ENCODE measurements around the gene LGALS9.

Gene LGALS9

DNA sequence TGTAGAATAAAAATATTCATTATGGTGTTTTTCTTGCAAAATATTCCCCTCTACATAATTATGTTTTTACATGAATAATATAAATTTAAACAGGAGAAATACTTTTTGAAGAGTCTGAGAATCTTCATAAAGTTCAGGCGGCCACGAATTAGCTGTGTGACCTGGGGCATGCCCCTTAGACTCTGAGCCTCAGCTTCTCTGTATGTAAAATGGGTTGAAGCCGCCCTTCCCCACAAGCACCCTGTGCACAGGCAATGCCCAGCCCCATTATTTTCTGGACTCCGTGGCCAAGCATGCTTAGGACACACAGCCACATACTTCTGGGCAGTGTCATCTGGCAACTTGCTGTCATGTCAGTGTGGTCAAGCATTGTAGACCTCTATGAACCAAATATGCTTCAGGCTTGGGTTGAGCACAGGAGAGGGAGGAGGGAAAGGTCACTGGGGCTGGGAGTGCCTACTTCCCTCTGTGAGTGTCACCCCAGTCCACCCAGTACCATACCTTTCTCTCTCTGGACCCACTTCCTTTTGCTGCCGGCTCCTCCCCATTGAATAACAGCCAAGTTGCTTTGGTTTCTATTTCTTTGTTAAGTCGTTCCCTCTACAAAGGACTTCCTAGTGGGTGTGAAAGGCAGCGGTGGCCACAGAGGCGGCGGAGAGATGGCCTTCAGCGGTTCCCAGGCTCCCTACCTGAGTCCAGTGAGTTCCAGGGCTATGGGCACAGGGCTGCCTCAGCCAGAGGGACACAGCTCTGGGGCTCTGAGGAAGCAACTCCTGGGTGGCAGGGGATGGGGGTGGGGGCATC, at the start of gene LGALS9:
Gene LGALS9 (plus strand): TSS at position 582 of the 804 bp plus-strand sequence. CDS start 78 bp downstream, at position 660.
- no peak for DNase-seq (ENCODE audit: low read depth in 4 of 4, low spot score in 1 of 4)

DNA sequence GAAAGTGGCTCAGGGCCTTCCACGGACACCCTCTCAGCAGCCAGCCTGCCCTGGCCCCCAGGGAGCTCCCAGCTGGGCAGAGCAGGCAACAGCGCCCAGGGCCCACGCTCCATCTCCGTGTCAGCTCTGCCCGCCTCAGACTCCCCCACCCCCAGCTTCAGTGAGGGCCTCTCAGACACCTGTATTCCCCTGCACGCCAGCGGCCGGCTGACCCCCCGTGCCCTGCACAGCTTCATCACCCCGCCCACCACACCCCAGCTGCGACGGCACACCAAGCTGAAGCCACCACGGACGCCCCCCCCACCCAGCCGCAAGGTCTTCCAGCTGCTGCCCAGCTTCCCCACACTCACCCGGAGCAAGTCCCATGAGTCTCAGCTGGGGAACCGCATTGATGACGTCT, 48.3 kb upstream of the LGALS9 start:
- DNase-seq (ENCODE audit: low read depth in 4 of 4, low spot score in 1 of 4): no peak

DNA sequence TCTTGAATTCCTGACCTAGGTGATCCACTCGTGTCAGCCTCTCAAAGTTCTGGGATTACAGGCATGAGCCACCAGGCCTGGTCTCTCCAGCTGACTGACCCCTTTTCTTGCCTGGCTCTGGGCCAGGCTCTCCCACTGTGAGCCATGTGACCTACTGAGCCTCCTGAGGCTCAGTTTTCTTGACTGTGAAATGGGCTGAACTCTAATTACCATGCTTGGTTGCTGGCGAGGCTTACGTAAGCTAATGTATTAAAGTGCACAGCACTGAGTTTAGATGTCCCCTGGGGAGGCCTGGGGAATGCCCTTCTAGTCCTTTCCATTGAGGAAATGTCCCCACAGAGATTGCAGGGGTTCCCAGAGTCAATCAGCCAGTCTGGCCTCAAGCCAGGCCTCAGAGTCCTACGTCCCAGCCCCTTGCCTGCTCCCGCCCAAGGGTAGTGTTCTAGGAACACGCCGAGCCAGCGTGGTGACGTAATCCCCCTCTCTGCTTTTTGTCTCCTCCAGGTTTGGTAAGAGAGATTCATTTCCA, 45.8 kb upstream of the LGALS9 start:
- DNase-seq (ENCODE audit: low read depth in 4 of 4, low spot score in 1 of 4): no peak

DNA sequence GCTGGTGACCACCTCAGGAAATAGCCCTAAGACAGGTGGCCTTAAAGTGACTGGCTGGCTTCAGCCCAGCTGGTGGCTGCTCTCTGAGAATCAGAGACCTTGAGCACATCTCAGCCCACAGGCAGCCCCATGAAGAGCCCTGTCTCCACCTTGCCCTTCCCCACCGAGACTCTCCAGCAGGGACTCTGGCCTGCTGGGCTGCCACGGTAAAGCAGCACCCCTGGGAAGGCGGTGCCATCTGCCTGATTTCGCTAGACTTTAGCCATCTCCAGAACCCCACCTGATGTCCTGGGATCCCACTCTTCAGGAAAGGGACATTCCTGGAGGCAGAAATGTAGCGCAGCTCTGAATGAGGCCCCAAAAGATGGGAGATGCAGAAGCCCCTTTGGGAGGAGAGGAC, 45.2 kb upstream of the LGALS9 start:
- no peak for DNase-seq (ENCODE audit: low read depth in 4 of 4, low spot score in 1 of 4)

DNA sequence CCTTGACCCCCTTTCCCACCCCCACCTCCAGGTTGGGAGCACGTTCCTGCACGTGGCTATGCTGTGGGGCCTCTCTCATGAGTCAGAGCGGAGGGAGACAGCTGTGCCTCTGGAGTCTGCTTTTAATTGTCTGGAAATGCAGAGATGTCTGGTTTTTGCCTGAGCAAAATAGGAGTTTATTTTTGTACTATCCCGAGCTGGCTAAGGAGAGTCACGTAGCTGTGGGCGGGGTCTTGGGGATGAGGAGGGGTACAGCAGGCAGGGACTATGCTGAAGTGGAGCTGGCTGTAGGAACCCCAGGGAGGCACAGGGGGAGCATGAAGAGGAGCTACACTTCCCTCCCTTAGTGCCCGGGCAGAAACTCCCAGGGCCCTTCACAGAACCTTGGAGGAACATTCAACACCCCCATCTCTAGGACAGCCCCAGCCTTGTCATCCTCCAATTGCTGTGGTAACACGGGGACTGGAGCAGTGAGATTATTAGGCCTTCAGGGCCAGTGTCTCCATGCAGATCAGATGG, 44.7 kb upstream of the LGALS9 start:
- no peak for DNase-seq (ENCODE audit: low read depth in 4 of 4, low spot score in 1 of 4)

DNA sequence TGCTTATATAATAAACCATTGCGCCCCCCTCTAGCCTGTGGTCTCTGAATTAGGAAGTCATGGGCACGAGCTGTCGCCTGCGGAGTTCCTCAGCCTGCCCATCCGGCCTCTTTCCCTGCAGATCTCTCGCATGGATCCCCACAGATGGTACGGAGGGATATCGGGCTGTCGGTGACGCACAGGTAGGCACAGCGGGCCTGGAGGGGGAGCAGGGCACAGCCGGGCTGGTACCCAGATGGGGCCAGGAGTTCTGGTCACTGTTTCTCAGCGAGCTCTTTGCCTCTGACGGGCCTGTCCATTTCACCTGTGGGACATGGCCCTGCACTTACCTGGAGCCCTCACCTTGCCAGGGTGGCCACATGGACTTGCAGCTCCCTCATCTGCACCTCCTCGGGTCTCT, 42.6 kb upstream of the LGALS9 start:
- DNase-seq (ENCODE audit: low read depth in 4 of 4, low spot score in 1 of 4): no peak

DNA sequence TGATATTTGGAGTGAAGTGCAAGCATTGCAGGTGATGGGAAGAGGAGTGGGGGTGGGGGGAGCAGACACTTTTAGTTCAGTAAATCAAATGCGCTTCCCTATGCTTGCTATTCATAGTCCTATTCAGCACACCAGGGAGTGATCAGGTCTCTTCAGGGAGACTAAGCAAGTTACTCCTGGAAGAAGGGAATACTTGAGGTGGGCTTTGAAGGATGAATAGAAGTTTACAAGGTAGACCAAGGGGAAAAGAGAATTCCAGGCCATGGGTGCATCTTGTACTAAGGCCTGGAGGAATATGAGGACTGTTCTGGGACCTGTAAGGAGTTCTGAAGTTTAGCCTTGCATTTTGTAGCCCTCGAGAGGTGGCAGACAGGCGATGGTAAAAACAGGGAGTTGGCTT, 40.1 kb upstream of the LGALS9 start:
- DNase-seq (ENCODE audit: low read depth in 4 of 4, low spot score in 1 of 4): no peak

DNA sequence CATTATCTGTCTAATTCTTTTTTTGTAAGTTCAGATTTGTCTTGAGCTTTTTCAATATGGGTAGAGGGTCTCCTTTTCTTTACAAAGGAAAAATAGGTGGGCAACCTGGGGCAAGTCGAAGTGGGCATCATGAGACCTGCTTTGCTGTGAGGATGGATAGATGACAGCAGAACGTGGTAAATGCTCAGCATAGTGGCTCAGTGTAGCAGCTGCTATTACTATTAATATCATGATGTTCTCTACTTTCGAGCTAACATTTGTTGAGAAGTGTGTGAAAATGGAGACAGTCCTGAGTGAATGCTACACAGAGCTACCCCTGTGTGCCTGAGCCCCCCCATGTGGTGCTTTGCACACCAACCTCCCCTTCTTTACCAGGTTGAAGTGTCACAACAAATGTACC, 39.0 kb upstream of the LGALS9 start:
- DNase-seq (ENCODE audit: low read depth in 4 of 4, low spot score in 1 of 4): no peak

DNA sequence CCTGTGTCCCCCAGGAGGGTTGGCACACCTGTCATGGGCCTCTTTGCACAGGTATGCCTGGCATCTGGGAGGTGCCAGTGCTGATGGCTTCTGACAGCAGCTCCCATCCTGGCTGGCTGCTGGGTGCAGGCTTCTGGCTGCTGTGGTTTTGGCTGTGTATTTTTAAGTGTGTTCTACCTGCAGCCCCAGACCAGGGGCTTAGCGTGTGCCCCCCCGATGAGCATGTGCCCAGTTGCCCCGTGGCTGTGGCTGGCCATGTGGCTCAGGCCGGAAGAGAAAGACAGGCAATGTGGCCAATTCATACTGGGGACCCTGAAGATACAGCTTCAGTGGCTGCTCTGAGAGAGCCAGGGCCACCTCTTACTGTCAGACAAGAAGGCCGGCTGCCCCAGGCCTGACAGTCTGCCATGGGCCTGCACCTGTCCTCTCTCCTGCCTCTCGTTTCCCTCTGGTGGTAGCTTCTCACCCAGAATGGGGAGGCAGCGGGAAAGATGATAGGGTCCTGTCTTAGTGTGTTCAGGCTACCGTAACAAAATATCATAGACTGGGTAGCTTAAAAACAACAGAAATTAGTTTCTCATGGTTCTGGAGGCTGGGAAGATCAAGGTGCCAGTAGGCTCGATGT, 37.6 kb upstream of the LGALS9 start:
- no peak for DNase-seq (ENCODE audit: low read depth in 4 of 4, low spot score in 1 of 4)

DNA sequence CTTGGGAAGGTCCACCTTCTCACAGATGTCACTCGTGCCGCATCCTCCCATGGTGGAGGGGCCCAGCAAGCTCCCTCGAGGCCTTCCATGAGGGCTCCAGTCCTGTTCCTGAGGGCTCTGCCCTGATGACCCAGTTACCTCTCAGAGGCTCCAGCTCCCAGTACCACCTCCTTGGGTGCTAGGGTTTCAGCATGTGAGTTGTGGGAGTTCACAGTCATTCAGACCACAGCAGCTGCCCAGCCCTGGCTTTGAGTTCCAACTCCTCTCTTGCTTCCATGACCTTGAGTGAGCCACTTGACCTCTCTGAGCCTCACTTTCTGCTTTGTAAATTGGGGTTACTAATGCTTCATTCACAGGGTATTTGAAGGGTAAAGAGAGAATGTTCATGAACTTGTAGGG, 37.1 kb upstream of the LGALS9 start:
- DNase-seq (ENCODE audit: low read depth in 4 of 4, low spot score in 1 of 4): no peak

DNA sequence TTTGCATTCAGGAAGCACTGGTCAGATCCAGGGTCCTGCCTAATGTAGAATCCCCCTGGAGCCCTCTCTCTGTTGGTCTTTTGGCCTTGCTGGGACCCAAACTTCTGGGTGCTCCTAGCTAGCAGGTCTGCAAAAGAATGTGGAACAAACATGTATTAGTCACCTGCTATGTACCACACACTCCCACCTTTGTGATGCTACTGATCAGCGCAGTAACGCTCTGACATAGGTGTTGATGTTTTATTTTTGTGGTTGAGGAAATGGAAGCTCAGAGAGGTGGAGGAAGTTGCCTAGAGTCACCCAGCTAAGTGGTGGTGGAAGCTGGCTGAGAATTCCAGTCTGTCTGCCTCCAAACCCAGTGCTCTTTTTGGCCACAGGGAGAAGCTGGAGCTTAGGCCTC, 35.8 kb upstream of the LGALS9 start:
- no peak for DNase-seq (ENCODE audit: low read depth in 4 of 4, low spot score in 1 of 4)

DNA sequence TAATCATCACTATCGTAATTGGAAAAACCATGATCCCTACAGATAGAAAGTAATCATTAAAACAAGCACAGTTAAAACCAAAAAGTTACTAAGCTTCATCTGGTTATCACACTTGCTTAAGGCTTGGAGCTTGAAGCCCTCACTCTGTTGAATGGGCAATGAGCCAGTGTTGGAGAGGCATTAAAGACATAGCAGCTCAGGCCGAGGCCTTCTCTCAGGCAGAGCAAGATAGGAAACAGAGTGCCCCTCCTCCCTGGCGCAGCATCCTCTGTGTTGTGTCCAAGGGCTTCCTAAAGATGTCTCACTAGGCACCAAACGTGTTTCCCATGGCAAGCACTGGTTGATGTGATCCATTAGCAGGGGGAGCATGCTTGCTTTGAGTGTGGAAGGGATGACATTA, 34.9 kb upstream of the LGALS9 start:
- no peak for DNase-seq (ENCODE audit: low read depth in 4 of 4, low spot score in 1 of 4)

DNA sequence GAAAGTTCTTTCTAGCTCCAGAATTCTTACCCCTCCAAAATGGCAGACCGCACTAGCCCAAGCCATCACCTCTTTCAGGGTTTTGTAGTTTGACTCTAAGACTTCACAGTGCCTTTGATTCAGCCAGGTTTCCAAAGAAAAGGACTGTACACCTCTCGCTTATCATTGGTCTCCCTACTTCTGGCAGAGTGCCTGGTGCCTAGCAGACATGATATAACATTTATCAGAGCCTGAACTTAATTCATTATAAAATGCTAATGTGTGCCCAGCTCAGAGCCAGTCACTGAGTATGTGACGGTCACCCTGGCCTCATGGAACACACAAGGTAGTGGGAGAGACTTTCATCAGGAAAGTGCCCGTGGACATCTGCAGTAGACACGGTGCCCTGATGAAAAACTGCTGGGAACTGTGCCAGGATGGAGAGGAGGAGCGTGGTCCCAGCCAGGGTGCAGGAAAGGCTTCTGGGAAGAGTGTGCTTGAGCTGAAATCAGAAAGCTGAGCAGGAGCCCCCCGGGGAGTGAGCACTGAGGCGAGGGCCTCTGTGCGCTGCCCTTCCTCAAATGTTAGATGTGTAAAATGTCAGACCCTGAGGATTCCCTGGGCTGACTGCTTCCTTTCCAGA, 34.3 kb upstream of the LGALS9 start:
- DNase-seq (ENCODE audit: low read depth in 4 of 4, low spot score in 1 of 4): no peak

DNA sequence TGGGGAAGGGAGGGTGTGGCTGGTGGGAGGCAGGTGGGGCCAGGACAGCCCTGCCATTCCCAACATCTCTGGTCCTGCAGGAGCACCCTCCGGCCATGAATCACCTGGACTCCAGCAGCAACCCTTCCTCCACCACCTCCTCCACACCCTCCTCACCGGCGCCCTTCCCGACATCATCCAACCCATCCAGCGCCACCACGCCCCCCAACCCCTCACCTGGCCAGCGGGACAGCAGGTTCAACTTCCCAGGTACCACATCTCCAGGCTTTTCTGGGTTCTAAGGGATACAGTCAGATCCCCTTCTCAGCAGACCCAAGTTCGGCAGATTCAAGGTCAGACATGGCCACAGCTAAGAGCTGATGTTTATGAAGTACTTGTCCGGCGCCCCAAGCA, 33.8 kb upstream of the LGALS9 start:
- DNase-seq (ENCODE audit: low read depth in 4 of 4, low spot score in 1 of 4): no peak

DNA sequence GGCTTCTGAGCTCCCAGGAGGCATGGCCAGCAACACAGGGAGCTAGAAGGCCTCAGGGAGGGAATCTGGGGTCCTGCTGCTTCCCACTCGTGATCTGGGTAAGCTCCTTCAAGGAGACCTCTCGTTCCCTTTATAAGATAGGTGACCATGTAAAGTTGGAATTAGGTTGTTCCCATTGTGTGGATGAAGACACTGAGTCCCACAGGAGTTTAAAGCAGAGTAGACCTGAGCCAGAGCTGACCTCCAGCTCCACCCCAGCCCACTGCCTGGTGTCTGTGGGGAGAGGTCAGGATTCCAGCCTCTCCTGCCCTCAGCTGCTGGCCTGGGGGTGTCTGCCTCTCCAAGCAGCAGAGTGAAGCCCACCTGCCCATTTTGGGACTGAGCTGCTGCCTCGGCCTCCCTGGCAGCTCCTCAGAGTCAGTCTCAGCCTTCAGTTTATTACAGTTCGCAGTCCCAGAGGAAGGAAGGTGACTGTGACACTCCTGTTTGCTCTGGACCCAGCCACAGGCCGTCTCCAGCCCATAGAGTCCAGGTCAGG, 33.1 kb upstream of the LGALS9 start:
- DNase-seq (ENCODE audit: low read depth in 4 of 4, low spot score in 1 of 4): no peak

DNA sequence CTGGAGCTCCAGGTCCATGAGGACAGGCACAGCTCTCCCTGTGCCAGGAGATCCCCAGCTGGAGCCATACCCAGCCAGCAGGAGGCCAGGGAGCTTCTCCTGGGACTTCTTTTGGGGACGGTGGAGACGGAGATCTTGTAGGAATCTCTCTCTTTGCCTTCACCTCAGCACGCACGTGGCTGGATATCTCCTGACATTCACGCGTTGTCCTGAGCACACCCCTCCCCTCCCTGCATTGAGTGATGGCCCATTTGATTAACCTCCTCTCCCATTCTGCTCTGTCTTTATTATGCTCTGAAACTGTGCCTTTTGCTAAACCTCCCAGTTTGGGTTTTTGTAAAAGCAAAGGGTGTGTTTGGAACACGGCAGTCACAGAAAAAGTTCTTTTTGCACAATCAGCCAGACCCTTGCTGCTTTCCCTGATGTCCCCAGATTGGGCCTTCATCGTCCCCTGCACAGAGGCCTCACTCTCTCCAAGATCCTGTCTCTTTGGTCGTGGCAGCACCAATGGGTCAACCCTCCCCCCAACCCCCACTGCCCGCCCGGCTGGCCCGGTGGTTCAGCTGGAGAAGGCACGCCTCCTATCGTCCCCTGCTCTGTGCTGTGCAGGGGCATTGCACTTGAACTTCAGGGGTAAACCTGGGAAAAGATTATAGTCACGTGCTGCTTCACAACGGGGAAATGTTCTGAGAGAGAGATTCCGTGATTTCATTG, 32.5 kb upstream of the LGALS9 start:
- DNase-seq (ENCODE audit: low read depth in 4 of 4, low spot score in 1 of 4): no peak

DNA sequence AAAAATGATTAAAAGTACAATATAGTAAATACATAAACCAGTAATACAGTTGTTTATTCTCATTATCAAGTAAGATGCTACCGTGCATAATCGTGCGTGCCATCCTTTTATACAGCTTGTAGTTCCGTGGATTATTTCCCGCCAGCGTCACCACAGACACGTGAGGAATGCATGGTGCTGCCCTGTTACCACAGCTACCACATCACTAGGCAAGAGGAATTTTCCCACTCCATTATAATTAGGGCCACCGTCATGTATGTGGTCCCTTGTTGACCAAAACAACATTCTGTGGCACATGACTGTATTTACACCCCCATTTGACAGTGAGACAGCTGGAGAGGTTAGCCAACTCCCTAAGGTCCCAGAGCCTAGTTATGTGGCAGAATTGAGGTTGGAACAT, 30.5 kb upstream of the LGALS9 start:
- DNase-seq (ENCODE audit: low read depth in 4 of 4, low spot score in 1 of 4): no peak

DNA sequence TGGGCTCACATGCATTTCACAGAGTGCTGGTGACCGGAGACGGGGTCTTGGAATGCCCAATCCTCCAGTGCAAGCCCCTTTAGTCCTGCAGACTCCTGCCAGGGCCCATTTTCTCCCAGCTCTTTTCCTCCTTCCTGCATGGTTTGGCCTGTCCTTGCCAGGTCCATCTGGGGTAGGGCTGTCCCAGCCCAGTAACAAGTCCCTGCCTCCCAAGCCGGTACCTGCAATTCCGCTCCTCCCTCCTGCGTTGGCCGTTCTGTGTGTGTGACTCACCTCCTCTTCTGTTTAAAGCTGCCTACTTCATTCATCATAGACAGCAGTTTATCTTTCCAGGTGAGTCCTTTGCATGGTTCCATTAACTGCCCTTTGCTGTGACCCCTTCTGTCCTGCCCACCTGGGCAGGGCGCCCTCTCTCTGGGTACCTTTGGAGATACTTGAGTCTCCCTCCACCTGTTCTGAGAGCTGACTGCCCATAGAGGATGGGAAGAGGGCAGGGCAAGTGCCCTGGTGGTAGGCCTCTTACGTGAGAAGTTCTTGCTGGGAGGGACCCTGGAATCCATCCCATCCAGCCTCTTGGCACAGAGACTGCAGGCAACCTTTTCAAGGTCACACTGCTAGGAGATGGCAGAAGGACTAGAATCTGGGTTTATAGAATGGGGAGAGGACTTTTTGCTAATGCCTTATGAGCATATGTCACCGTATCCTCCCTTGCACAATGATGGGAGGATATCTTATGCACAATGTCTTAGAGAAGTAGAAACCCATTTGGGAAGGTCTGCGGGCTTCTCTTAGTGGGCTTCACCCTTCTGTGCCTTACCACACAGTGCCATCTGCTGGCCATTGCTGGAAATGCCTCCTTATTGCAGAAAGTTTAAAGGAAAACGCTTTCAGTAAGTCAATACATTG, 29.7 kb upstream of the LGALS9 start:
- peak; percentile 68 to 88 (median 72) for DNase-seq (ENCODE audit: low read depth in 4 of 4, low spot score in 1 of 4)

DNA sequence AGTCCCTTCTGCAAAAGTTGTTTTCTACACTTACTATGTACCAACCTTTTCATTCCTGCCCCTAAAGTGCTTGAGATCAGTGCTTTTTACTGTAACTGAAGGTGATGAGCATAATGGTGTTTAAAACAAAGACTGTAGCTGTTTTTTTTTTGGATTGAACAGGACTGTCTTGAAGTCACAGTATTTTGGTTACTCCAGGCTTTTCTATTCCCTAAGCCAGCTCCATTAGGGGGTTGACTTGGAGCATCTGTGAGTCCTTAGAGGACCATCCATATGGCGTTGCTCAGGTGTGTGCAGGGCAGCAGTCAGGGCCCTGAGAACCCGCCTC, 29.0 kb upstream of the LGALS9 start:
- no peak for DNase-seq (ENCODE audit: low read depth in 4 of 4, low spot score in 1 of 4)

DNA sequence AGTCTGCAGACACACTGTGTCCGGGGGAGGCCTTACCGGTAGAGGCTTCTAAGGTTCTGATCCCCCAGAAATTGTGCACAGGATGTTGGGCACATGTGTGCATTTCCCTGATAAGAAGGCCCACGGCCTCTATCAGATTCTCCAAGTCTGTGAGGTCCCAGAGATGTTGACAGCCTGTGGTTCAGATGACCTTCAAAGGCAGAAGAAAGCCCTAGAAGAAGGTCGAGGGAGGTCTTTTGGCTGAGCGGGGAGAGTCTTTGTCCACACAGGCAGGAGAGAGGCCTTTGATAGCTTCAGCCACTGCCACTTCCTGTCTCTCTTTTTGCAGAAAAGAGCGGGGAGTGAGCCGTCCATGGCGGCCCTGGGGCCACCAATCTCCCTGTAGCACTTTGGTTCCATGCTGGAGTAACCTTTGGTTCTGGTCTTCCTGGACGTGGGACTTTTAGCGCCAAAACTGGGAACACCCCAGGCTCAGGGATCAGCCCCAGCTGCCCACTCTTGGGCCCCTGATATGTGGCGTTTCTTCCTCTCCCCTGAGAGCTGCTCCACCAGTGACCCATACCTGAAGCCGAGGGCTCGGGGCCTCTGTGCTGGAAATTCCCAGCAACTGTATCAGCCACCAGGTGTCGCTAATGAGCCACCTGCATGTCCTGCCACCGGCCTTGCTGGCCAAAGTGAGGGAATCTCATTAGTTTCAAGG, 28.1 kb upstream of the LGALS9 start:
- DNase-seq (ENCODE audit: low read depth in 4 of 4, low spot score in 1 of 4): peak; percentile 55 to 65 (median 60)

All from stimulated activated CD4-positive, alpha-beta T cell treated with anti-CD3 and anti-CD28 coated beads, Interleukin-1b, Interleukin-23, amount 100 ng/mL, for 24 hours (primary cell).